Ishikawa (cell line): Measurements from ENCODE around the gene TUT1.

Source experiments
- CEBPB ChIP-seq: IDR thresholded peaks from 2 replicates; pipeline ENCODE4 v1.6.1; 2012
- EP300 ChIP-seq: IDR thresholded peaks from 2 replicates; pipeline ENCODE4 v1.6.1; 2012; ENCODE audit warnings: borderline replicate concordance
- MAX ChIP-seq: IDR thresholded peaks from 2 replicates; pipeline ENCODE4 v1.6.1; 2012
- NFIC ChIP-seq: IDR thresholded peaks from 2 replicates; pipeline ENCODE4 v1.6.1; 2012
- RAD21 ChIP-seq: IDR thresholded peaks from 2 replicates; pipeline ENCODE4 v1.6.1; 2012; ENCODE audit warnings: low read depth
- REST ChIP-seq: IDR thresholded peaks from 2 replicates; pipeline ENCODE4 v1.6.1; 2012; ENCODE audit warnings: low read depth, mild to moderate bottlenecking
- YY1 ChIP-seq: IDR thresholded peaks from 2 replicates; pipeline ENCODE4 v1.6.1; 2012; ENCODE audit warnings: low read depth
- ZBTB7A ChIP-seq: IDR thresholded peaks from 2 replicates; pipeline ENCODE4 v1.6.1; 2012; ENCODE audit warnings: low read depth

GRCh38 chr11:62612366-62613290, 21.3 kb upstream of the TUT1 start, which contains the start of the genes EML3 and ROM1:
- TF ChIP-seq CEBPB = no peak
- TF ChIP-seq RAD21 = no peak
- TF ChIP-seq MAX = no peak
- no peak; the same call in 1 of the 2 replicates for TF ChIP-seq NFIC
- TF ChIP-seq EP300 = no peak
- 0 out of 2 replicates have a peak, but pooled peaks have one; percentile 46 for TF ChIP-seq ZBTB7A
- no peak for TF ChIP-seq YY1
- no peak for TF ChIP-seq REST
